Measurements from ENCODE around the gene ADARB2.

- TF ChIP-seq POLR2A (IDR thresholded peaks at IDR 0.05; ENCODE audit: low read depth), result no peak
- no peak for TF ChIP-seq CTCF (IDR thresholded peaks at IDR 0.05)
- TF ChIP-seq POLR2AphosphoS5 (IDR thresholded peaks at IDR 0.05), result no peak
Measured at GRCh38 chr10:1474376-1475097, 262.8 kb downstream of the ADARB2 start.

Measured in esophagus muscularis mucosa (tissue), 3 donors.